GM23248 (cell line): ENCODE data around the gene PRSS36.

Source experiments
- EZH2 ChIP-seq: fragments of 200-600 bp; sonication (generic); IDR thresholded peaks from 2 replicates; pipeline ENCODE4 v1.6.1; 2018; ENCODE audit warnings: antibody characterized with exemption, mild to moderate bottlenecking; ENCODE audit not compliant: insufficient read depth, poor library complexity, severe bottlenecking
- EZH2phosphoT487 ChIP-seq: fragments of 200-600 bp; sonication (generic); IDR thresholded peaks from 2 replicates; pipeline ENCODE4 v1.6.1; 2018; ENCODE audit warnings: antibody characterized with exemption, moderate library complexity, mild to moderate bottlenecking, low read depth; ENCODE audit not compliant: insufficient read depth

- TF ChIP-seq EZH2 (no peak), EZH2phosphoT487 (no peak)
Measured at GRCh38 chr16:31120129-31120528, 29.7 kb downstream of the PRSS36 start.
